SK-N-SH treated with all-trans-retinoic acid at 6 μM for 48 hours (cell line): ENCODE measurements around the gene CACNB2.

Experiments
- ATAC-seq: fragments of 200-7000 bp; cut with Tn5 transposase; 3 replicates; pipeline ENCODE4 v1.9.1; 2020; ENCODE audit warnings: mild to moderate bottlenecking, moderate library complexity
- ARNTL ChIP-seq: fragments of 450-650 bp; formaldehyde crosslinking; IDR thresholded peaks from 2 replicates; pipeline ENCODE4 v1.5.0; 2020; ENCODE audit warnings: low read depth, mild to moderate bottlenecking, moderate library complexity, borderline replicate concordance
- BACH2 ChIP-seq: fragments of 250-450 bp; sonication (Bioruptor Pico); IDR thresholded peaks from 2 replicates; pipeline ENCODE4 v1.9.0; 2021; ENCODE audit warnings: mild to moderate bottlenecking, borderline replicate concordance
- CSDC2 ChIP-seq: fragments of 250-450 bp; sonication (Bioruptor Pico); IDR thresholded peaks from 2 replicates; pipeline ENCODE4 v1.5.0; 2020; ENCODE audit warnings: mild to moderate bottlenecking, moderate library complexity
- ESRRG ChIP-seq: fragments of 250-450 bp; sonication (Bioruptor Pico); IDR thresholded peaks from 2 replicates; pipeline ENCODE4 v1.6.1; 2021; ENCODE audit warnings: mild to moderate bottlenecking
- GLIS3 ChIP-seq: fragments of 250-450 bp; sonication (Bioruptor Pico); IDR thresholded peaks from 2 replicates; pipeline ENCODE4 v1.5.0; 2020; ENCODE audit warnings: mild to moderate bottlenecking, moderate library complexity
- OSR1 ChIP-seq: fragments of 250-450 bp; sonication (Bioruptor Pico); IDR thresholded peaks from 2 replicates; pipeline ENCODE4 v1.8.0; 2022; ENCODE audit warnings: moderate library complexity, mild to moderate bottlenecking, inconsistent platforms
- PPARA ChIP-seq: fragments of 250-450 bp; sonication (Bioruptor Pico); IDR thresholded peaks from 2 replicates; pipeline ENCODE4 v1.5.0; 2020; ENCODE audit warnings: mild to moderate bottlenecking, borderline replicate concordance
- RARB ChIP-seq: fragments of 250-450 bp; sonication (Bioruptor Pico); IDR thresholded peaks from 2 replicates; pipeline ENCODE4 v1.8.0; 2021; ENCODE audit warnings: mild to moderate bottlenecking, moderate library complexity
- SNAI2 ChIP-seq: fragments of 250-450 bp; sonication (Bioruptor Pico); IDR thresholded peaks from 2 replicates; pipeline ENCODE4 v1.5.0; 2020; ENCODE audit warnings: mild to moderate bottlenecking, moderate library complexity
- TCF4 ChIP-seq: fragments of 250-450 bp; sonication (Bioruptor Pico); IDR thresholded peaks from 2 replicates; pipeline ENCODE4 v1.8.0; 2021; ENCODE audit warnings: mild to moderate bottlenecking, moderate library complexity, borderline replicate concordance
- TOX ChIP-seq: fragments of 250-450 bp; sonication (Bioruptor Pico); IDR thresholded peaks from 2 replicates; pipeline ENCODE4 v1.8.0; 2021; ENCODE audit warnings: mild to moderate bottlenecking, moderate library complexity, borderline replicate concordance
- ZC3H10 ChIP-seq: fragments of 250-450 bp; sonication (Bioruptor Pico); IDR thresholded peaks from 2 replicates; pipeline ENCODE4 v1.5.1; 2021; ENCODE audit warnings: mild to moderate bottlenecking, moderate library complexity
- ZFP3 ChIP-seq: fragments of 250-450 bp; sonication (Bioruptor Pico); IDR thresholded peaks from 2 replicates; pipeline ENCODE4 v1.5.0; 2020; ENCODE audit warnings: mild to moderate bottlenecking, moderate library complexity
- ZFP30 ChIP-seq: fragments of 450-650 bp; formaldehyde crosslinking; IDR thresholded peaks from 2 replicates; pipeline ENCODE4 v1.5.0; 2022; ENCODE audit warnings: mild to moderate bottlenecking, moderate library complexity
- ZNF565 ChIP-seq: fragments of 450-650 bp; formaldehyde crosslinking; conservative IDR thresholded peaks from 2 replicates; pipeline ENCODE4 v1.5.0; 2020; ENCODE audit warnings: low read depth, mild to moderate bottlenecking, moderate library complexity
- ZNF8 ChIP-seq: fragments of 450-650 bp; formaldehyde crosslinking; IDR thresholded peaks from 2 replicates; pipeline ENCODE4 v1.5.0; 2020; ENCODE audit warnings: mild to moderate bottlenecking, moderate library complexity
- TF ChIP-seq, protein P1 (sequence below): fragments of 250-450 bp; sonication (Bioruptor Pico); IDR thresholded peaks from 2 replicates; pipeline ENCODE4 v1.5.1; 2020; ENCODE audit warnings: low read depth, mild to moderate bottlenecking, moderate library complexity
- TF ChIP-seq, protein P2 (sequence below): fragments of 250-450 bp; sonication (Bioruptor Pico); IDR thresholded peaks from 2 replicates; pipeline ENCODE4 v1.5.0; 2020; ENCODE audit warnings: mild to moderate bottlenecking, moderate library complexity
- TF ChIP-seq, protein P3 (sequence below): fragments of 250-450 bp; sonication (Bioruptor Pico); IDR thresholded peaks from 2 replicates; pipeline ENCODE4 v1.8.0; 2020; ENCODE audit warnings: mild to moderate bottlenecking, moderate library complexity, borderline replicate concordance
- TF ChIP-seq, protein P4 (sequence below): fragments of 250-450 bp; sonication (Bioruptor Pico); IDR thresholded peaks from 2 replicates; pipeline ENCODE4 v1.5.1; 2021; ENCODE audit warnings: mild to moderate bottlenecking, moderate library complexity

CACNB2 gene

DNA sequence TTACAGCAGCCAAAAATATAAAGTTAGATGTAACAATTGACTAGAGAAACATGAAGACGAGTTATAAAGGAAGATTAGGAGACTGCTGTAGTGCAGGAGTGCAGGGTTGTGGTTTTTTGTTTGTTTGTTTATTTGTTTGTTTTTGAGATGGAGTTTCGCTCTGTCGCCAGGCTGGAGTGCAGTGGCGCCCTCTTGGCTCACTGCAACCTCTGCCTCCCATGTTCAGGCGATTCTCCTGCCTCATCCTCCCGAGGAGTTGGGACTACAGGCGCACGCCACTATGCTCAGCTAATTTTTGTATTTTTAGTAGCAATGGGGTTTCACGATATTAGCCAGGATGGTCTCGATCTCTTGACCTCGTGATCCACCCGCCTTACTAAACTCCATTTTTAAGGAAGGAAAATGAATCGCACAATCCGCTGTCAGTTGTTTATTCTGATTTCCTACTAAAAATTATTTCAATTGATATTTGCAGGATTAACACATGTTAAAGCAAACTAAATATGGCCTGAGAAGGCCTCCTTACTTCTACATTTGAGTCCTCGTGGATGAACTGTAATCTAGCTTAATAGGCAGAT, 277.8 kb downstream of the CACNB2 start (continued):
- no peak for TF ChIP-seq ARNTL (CRISPR knock-in tag)
- no peak for TF ChIP-seq ZNF8 (CRISPR knock-in tag)
- no peak for TF ChIP-seq SNAI2 (CRISPR knock-in tag)
- no peak for TF ChIP-seq ZC3H10 (CRISPR knock-in tag)
- no peak for TF ChIP-seq BACH2 (CRISPR knock-in tag)
- TF ChIP-seq CSDC2 (CRISPR knock-in tag), result no peak
- TF ChIP-seq ZFP30, result no peak

DNA sequence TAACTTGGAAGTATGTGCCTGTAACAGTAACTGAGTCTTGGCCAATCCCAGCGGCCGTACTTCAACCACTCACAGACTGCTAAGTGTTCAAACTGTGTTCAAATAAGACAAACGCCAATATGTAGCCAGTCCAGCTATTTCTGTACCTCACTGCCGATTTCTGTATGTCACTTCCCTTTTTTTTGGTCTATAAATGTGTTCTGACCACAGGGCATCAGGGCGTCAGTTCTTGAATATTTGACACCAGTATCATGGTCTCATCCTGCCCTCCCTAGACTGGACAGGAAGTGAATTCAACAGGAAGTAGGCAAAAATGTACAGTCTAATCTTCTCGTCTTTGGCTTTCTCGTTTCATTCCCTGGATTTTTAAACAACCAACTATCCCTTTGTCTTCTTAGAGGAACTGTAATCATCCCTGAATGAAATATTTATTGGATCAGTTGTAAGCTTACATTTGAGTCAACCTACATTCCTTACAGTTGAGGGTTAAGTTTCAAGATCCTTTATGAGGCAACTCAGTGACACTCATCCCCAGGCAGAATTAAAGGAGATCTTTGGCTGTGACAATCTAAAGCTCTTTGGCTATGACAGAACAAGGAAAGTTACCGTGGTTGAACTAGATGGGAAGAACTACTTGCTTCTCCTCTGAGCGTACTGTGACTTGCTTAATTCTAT, 278.5 kb downstream of the CACNB2 start:
- TF ChIP-seq ARNTL (CRISPR knock-in tag) (no peak), TOX (CRISPR knock-in tag) (no peak)
- ATAC-seq, result no peak

DNA sequence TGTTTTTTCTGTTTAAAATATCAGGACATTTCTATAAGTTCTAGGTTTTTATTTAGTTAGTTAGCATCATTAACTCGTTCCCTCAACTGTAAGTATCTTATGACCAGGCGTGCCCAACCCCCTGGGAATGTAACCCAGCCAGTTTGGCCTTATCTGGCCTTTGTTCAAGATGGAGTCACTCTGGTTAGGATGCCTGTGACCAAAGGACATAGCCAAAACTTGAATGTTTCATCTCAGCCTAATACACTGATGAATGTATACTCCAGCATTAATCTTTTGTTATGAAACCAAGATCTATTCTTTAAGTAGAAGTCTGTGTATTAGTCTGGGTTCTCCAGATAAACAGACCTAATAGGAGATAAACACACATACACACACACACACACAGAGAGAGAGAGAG, 279.7 kb downstream of the CACNB2 start:
- ATAC-seq, result no peak
- TF ChIP-seq, protein P1, sequence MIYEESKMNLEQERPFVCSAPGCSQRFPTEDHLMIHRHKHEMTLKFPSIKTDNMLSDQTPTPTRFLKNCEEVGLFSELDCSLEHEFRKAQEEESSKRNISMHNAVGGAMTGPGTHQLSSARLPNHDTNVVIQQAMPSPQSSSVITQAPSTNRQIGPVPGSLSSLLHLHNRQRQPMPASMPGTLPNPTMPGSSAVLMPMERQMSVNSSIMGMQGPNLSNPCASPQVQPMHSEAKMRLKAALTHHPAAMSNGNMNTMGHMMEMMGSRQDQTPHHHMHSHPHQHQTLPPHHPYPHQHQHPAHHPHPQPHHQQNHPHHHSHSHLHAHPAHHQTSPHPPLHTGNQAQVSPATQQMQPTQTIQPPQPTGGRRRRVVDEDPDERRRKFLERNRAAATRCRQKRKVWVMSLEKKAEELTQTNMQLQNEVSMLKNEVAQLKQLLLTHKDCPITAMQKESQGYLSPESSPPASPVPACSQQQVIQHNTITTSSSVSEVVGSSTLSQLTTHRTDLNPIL (CRISPR knock-in tag), result no peak
- TF ChIP-seq ZFP3 (CRISPR knock-in tag) (no peak), ZNF8 (CRISPR knock-in tag) (no peak), TOX (CRISPR knock-in tag) (no peak), OSR1 (CRISPR knock-in tag) (no peak), ZNF565 (no peak), BACH2 (CRISPR knock-in tag) (no peak)
- TF ChIP-seq, all 23 proteins: peak for 0

DNA sequence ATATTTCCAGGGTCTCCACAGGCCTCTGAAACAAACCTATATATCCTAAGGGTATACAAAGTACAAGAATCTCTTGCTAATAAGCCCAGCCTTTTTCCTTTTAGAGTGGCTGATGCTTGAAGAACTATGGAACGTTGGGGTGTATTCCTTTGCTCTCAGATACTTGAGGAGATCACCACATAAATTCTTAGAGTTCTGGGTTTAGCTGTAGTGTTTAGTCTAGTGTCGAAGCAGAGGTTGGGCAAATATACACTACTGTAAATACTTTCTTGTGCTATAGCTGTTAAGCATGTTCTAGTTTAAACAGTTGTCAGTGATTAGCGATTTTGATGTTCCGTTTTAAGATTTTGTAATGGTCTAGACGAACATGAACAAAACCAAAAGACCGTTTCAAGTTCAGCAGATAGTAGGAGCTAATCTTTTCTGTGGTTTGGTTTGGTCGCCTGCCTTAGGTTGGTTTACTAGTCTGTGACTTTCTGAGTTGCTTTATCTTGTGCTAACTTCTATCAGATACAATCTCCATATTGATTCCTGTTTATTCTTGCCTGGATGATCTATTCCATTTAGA, 281.6 kb downstream of the CACNB2 start:
- no peak for TF ChIP-seq GLIS3 (CRISPR knock-in tag)
- TF ChIP-seq, protein P2, sequence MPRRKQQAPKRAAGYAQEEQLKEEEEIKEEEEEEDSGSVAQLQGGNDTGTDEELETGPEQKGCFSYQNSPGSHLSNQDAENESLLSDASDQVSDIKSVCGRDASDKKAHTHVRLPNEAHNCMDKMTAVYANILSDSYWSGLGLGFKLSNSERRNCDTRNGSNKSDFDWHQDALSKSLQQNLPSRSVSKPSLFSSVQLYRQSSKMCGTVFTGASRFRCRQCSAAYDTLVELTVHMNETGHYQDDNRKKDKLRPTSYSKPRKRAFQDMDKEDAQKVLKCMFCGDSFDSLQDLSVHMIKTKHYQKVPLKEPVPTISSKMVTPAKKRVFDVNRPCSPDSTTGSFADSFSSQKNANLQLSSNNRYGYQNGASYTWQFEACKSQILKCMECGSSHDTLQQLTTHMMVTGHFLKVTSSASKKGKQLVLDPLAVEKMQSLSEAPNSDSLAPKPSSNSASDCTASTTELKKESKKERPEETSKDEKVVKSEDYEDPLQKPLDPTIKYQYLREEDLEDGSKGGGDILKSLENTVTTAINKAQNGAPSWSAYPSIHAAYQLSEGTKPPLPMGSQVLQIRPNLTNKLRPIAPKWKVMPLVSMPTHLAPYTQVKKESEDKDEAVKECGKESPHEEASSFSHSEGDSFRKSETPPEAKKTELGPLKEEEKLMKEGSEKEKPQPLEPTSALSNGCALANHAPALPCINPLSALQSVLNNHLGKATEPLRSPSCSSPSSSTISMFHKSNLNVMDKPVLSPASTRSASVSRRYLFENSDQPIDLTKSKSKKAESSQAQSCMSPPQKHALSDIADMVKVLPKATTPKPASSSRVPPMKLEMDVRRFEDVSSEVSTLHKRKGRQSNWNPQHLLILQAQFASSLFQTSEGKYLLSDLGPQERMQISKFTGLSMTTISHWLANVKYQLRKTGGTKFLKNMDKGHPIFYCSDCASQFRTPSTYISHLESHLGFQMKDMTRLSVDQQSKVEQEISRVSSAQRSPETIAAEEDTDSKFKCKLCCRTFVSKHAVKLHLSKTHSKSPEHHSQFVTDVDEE (CRISPR knock-in tag), result no peak
- TF ChIP-seq ARNTL (CRISPR knock-in tag), result no peak
- no peak for TF ChIP-seq PPARA (CRISPR knock-in tag)
- no peak for TF ChIP-seq ZNF565
- TF ChIP-seq RARB (CRISPR knock-in tag), result no peak
- no peak for TF ChIP-seq ESRRG (CRISPR knock-in tag)
- no peak for TF ChIP-seq TOX (CRISPR knock-in tag)
- TF ChIP-seq CSDC2 (CRISPR knock-in tag), result no peak
- TF ChIP-seq ZNF8 (CRISPR knock-in tag), result no peak
- no peak for TF ChIP-seq ZFP30
- TF ChIP-seq TCF4 (CRISPR knock-in tag), result no peak
- TF ChIP-seq OSR1 (CRISPR knock-in tag), result no peak
- TF ChIP-seq, protein P3, sequence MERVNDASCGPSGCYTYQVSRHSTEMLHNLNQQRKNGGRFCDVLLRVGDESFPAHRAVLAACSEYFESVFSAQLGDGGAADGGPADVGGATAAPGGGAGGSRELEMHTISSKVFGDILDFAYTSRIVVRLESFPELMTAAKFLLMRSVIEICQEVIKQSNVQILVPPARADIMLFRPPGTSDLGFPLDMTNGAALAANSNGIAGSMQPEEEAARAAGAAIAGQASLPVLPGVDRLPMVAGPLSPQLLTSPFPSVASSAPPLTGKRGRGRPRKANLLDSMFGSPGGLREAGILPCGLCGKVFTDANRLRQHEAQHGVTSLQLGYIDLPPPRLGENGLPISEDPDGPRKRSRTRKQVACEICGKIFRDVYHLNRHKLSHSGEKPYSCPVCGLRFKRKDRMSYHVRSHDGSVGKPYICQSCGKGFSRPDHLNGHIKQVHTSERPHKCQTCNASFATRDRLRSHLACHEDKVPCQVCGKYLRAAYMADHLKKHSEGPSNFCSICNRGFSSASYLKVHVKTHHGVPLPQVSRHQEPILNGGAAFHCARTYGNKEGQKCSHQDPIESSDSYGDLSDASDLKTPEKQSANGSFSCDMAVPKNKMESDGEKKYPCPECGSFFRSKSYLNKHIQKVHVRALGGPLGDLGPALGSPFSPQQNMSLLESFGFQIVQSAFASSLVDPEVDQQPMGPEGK, result no peak
- TF ChIP-seq ZC3H10 (CRISPR knock-in tag), result no peak
- no peak for TF ChIP-seq SNAI2 (CRISPR knock-in tag)
- TF ChIP-seq, protein P4, sequence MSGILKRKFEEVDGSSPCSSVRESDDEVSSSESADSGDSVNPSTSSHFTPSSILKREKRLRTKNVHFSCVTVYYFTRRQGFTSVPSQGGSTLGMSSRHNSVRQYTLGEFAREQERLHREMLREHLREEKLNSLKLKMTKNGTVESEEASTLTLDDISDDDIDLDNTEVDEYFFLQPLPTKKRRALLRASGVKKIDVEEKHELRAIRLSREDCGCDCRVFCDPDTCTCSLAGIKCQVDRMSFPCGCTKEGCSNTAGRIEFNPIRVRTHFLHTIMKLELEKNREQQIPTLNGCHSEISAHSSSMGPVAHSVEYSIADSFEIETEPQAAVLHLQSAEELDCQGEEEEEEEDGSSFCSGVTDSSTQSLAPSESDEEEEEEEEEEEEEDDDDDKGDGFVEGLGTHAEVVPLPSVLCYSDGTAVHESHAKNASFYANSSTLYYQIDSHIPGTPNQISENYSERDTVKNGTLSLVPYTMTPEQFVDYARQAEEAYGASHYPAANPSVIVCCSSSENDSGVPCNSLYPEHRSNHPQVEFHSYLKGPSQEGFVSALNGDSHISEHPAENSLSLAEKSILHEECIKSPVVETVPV, result no peak
- no peak for TF ChIP-seq ZFP3 (CRISPR knock-in tag)
- ATAC-seq, result no peak
